DMS153 treated with DMSO at 0.1 percent for 48 hours (cell line): ENCODE data around the gene ATP6V1E1.

Experiments used
- DNase-seq: peaks from one replicate; lab custom pipeline; 2025; ENCODE audit not compliant: unreplicated experiment; lab: John Stamatoyannopoulos, UW

ATP6V1E1 gene

GRCh38 chr22:17634696-17635095 lies 6.1 kb upstream of the ATP6V1E1 start:
- no peak for DNase-seq

- DNase-seq, result no peak
These were observed 5.4 kb upstream of the ATP6V1E1 start for GRCh38 chr22:17633998-17634323.

GRCh38 chr22:17633217-17633997 lies 4.9 kb upstream of the ATP6V1E1 start:
- no peak for DNase-seq

- no peak for DNase-seq
These were observed 2.6 kb upstream of the ATP6V1E1 start for GRCh38 chr22:17631076-17631565.

DNA sequence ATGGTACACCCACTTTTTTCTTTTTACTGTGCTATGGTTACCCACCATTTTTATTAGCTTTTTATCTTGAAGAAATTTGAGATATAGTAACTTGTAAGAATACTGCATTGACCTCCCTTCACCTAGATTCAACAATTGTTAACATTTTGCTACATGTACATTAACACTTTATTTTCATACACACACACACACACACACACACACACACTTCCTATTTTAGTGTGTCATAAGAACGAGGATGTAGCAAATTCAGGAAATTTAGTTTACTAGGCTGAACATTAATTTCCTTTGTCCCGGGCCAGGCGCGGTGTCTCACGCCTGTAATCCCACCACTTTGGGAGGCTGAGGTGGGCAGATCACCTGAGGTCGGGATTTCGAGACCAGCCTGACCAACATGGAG lies 1.1 kb upstream of the ATP6V1E1 start:
- no peak for DNase-seq

DNA sequence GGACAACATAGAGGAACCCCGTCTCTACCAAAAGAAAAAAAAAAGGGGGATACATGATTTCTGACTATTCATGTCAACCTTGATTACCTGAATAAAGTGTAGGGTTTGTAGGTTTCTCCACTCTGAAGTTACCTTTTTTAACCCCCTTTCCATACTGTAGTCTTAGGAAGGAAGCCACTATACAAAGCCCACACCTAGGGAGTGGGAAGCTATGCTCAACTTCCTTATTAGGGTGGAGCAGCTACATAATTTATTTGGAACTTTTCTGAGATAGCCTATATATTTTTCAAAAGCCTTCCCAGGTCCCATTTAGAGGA lies 582 bp upstream of the ATP6V1E1 start:
- DNase-seq, result no peak

- DNase-seq, result no peak
These were observed 566 bp downstream of the ATP6V1E1 start for GRCh38 chr22:17627961-17628405.

GRCh38 chr22:17613280-17613679 lies 15.3 kb downstream of the ATP6V1E1 start:
- DNase-seq, result no peak

- no peak for DNase-seq
These were observed 16.5 kb downstream of the ATP6V1E1 start for GRCh38 chr22:17612057-17612456.

DNA sequence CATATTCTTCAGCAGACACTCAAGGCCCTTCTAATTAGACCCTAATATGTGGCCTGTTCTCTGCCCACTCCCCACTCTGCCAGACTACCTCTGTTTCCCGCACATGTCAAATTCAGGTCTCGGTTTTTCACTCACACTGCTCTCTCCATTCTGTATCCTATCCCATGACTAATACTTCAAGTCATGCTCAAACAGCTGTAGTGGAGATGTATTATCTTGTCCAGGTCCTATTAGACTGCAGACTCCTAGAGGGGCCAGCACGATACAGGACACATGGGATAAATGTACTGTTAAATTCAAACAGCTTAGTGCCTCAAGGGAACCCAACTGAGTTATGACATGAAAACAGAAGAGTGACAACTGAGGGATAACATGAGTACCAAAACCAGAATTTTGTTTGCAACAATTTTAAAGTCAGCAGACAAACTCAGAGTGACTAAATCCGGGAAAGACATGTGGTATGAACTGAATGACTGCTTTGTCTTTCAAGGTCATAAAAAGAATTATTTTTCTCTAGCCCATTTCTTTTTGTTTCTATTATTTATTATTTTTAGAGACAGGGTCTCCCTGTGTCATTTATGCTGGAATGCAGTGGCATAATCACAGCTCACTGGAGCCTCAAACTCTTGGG lies 20.5 kb downstream of the ATP6V1E1 start:
- no peak for DNase-seq

GRCh38 chr22:17606496-17606895 lies 22.1 kb downstream of the ATP6V1E1 start:
- DNase-seq, result no peak

DNA sequence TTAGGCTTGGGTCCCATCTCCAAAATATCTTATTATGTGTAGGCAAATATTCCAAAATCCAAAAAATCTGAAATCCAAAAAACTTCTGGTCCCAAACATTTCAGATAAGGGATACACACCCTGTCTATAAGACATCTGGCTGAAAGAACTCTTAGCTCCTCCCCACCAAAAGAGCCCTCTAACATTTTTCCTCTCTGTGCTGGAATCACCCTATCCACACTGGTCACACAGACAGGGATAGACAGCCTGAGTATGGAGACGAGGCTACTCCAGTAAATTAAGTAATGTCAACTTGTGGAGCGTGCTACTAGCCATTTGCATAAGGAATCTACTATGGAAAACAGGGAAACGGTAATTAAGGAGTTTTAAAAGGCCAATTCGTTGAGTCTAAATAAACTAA lies 24.9 kb downstream of the ATP6V1E1 start:
- DNase-seq, result no peak

- no peak for DNase-seq
These were observed 27.5 kb downstream of the ATP6V1E1 start for GRCh38 chr22:17601031-17601430.

DNA sequence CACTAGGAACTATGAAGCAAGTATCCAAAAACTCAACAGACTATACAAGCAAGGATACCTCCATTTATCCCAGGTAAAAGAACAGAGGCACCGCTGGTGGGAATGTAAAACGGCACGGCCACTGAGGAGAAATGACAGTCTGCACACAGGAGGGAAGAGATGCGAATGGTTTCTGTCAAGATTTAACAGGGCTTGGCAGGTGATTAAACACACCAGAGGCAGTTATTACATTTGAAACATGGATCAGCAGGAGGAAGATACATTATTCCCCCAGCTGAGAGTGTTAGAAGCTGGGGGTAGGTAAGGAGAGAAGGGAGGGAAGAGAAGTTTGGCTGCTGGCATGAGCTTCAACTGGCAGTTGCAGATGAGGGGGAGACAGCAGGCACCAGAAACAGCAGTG lies 30.2 kb downstream of the ATP6V1E1 start:
- DNase-seq, result no peak

GRCh38 chr22:17597217-17597616 lies 31.3 kb downstream of the ATP6V1E1 start:
- no peak for DNase-seq

DNA sequence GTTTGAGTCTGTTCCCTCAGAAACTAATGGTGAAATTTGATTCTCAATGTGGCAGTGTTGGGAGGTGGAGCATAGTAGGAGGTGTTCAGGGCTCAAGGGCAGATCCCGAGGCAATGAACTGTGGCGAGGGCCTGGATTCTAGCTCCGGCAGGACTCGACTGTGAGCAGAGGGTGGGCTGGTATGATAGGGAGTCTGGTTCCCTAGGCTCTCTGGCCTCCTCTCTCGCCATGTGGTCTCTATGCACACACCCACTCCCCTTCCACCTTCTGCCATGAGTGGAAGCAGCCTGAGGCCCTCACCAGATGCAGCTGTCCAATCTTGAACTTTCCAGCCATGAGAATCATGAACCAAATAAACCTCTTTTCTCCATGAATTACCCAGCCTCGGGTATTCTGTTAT lies 32.3 kb downstream of the ATP6V1E1 start:
- DNase-seq, result no peak

- no peak for DNase-seq
These were observed 36.3 kb downstream of the ATP6V1E1 start for GRCh38 chr22:17592201-17592600.

- no peak for DNase-seq
These were observed 38.0 kb downstream of the ATP6V1E1 start for GRCh38 chr22:17590586-17590985.

GRCh38 chr22:17589810-17590375 lies 38.7 kb downstream of the ATP6V1E1 start:
- DNase-seq, result no peak

DNA sequence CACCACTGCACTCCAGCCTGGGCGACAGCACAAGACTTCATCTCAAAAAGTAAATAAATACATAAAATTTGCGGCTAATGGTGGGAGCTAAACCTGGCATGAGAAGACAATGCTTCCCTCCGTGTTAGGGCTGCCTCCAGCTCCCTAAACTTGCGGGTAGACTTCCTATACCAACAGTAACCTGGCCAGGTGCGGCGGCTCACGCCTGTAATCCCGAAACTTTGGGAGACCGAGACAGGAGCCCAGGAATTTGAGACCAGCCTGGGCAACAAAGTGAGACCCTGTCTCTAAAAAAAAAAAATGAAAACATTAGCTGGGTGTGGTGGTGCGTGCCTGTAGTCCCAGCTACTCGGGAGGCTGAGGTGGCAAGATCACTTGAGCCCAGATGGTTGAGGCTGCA lies 39.9 kb downstream of the ATP6V1E1 start:
- no peak for DNase-seq

GRCh38 chr22:17587629-17588028 lies 40.9 kb downstream of the ATP6V1E1 start:
- no peak for DNase-seq

- no peak for DNase-seq
These were observed 41.6 kb downstream of the ATP6V1E1 start for GRCh38 chr22:17586831-17587440.
